Endodermal cell (in vitro differentiated cells): ENCODE data around the gene MED29. TPM values are rescaled to one million over a fixed set of nuclear protein-coding genes. Genes with fewer than 3 reads are reported as not detected.
A peak's percentile ranks its signal among the peaks of the same experiment; 100 is the strongest.

Source experiments
- DNase-seq: peaks from one replicate; pipeline ENCODE4 v3.0.0-alpha.2; 2017
- H3K27ac ChIP-seq: 2 replicates; pipeline ENCODE4 v1.5.1; 2013; ENCODE audit warnings: mild to moderate bottlenecking, low read depth, low read length, moderate library complexity
- H3K27me3 ChIP-seq: 2 replicates; pipeline ENCODE4 v1.6.1; 2013; ENCODE audit warnings: mild to moderate bottlenecking, low read length, moderate library complexity; ENCODE audit not compliant: insufficient read depth, control insufficient read depth, poor library complexity, severe bottlenecking
- H3K36me3 ChIP-seq: 2 replicates; pipeline ENCODE4 v1.7.0; 2013; ENCODE audit warnings: mild to moderate bottlenecking, low read length, moderate library complexity; ENCODE audit not compliant: control insufficient read depth, insufficient read depth
- H3K4me1 ChIP-seq: one replicate; pipeline ENCODE4 v1.7.0; 2013; ENCODE audit warnings: low read length; ENCODE audit not compliant: control insufficient read depth, insufficient read depth
- H3K4me3 ChIP-seq: 2 replicates; pipeline ENCODE4 v1.5.1; 2013; ENCODE audit warnings: mild to moderate bottlenecking, low read length, moderate library complexity
- H3K9ac ChIP-seq: 2 replicates; pipeline ENCODE4 v1.6.1; 2013; ENCODE audit warnings: mild to moderate bottlenecking, low read length, moderate library complexity; ENCODE audit not compliant: poor library complexity, severe bottlenecking; ENCODE audit errors: extremely low read depth
- H3K9me3 ChIP-seq: 2 replicates; pipeline ENCODE4 v1.6.1; 2013; ENCODE audit warnings: mild to moderate bottlenecking, low read length, moderate library complexity; ENCODE audit not compliant: control insufficient read depth
- H3K27ac Mint-ChIP-seq: 2 replicates; pipeline ENCODE4 v1.8.0; 2020; ENCODE audit warnings: mixed read lengths
- H3K27me3 Mint-ChIP-seq: 2 replicates; pipeline ENCODE4 v1.8.0; 2021; ENCODE audit warnings: mild to moderate bottlenecking, mixed read lengths; ENCODE audit not compliant: insufficient read depth
- H3K36me3 Mint-ChIP-seq: 2 replicates; pipeline ENCODE4 v1.8.0; 2020; ENCODE audit warnings: low read depth, mixed read lengths
- H3K4me1 Mint-ChIP-seq: 2 replicates; pipeline ENCODE4 v1.8.0; 2020; ENCODE audit warnings: mixed read lengths
- H3K4me3 Mint-ChIP-seq: 2 replicates; pipeline ENCODE4 v1.8.0; 2020; ENCODE audit warnings: mild to moderate bottlenecking, moderate library complexity, mixed read lengths
- H3K9me3 Mint-ChIP-seq: 2 replicates; pipeline ENCODE4 v1.8.0; 2020; ENCODE audit warnings: mild to moderate bottlenecking, mixed read lengths
- WGBS, 2 experiments: methylation state at CpG; one replicate each; pipeline versions ENCODE4 v1.1.5 to v1.1.7; 2013; ENCODE audit warnings: missing lambda C conversion rate in 2 of 2, mixed read lengths in 1 of 2; ENCODE audit not compliant: insufficient coverage in 1 of 2, insufficient read length in 1 of 2; 5-methylcytosine and 5-hydroxymethylcytosine counted together
- total RNA-seq, 2 donors: library from RNA; stranded (reverse); fragmentation: NEBNext Ultra II Directional in 1 of 2; extraction: Animal tissue kit (Norgen Biotek cat#: 25700) in 1 of 2; gene quantifications; 2 replicates in 1 of 2; 3 replicates in 1 of 2; pipeline ENCODE4 v1.2.1, GENCODE V29; 2021
- TF ChIP-seq, protein P1 (sequence below): fragments of 200-600 bp; sonication (generic); conservative IDR thresholded peaks from 2 replicates; pipeline ENCODE4 v1.5.0; 2021; ENCODE audit warnings: antibody characterized with exemption, mild to moderate bottlenecking

MED29 gene
- total RNA-seq, 2 donors from 2014 or later = 32.6 to 38.9 TPM

DNA sequence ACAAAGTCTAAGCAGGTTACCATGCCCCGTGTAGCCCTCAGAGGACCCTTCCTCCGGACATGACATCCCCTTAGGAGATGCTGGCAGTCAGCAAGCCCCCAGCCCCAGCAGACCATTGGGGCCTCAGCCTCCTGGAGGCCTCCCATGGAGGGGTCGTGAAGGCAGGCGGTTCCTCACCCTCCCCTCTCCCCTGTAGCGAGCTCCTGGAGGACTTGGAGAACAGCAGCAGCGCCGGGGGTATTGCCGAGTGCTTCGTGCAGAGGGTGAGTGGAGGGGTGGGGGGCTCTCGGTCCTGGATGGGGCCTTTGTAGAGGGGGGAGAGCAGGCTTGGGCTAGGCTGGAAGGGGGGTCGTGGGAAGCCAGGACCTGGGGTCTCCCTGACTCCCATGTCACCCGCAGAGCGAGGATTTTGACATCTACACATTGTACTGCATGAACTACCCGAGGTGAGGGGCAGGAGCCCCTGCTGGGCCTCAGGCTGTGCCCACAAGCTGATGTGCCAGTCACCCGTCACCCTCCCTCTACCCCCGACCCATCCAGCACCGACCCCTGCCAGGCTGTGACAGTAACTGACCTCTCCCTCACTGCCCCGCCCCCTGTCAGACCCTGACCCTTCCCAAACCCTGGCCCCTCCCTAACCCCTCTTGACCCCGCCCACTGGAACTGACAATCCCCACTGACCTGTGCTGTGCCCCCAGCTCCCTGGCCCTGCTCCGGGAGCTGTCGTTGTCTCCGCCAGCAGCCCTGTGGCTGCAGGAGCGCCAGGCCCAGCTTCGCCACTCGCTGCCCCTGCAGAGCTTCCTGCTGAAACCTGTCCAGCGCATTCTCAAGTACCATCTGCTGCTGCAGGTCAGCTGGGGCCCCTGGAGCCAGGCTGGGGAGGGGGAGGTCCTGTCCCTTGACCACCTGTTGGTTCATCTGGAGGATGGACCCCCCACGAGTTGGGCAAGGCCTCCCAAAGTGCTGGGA, 25.3 kb downstream of the MED29 start:
- Histone ChIP-seq H3K9ac (no peak overlapping the region), H3K4me1 (peaks cover 6% of the 10 kb centered on the region), H3K36me3 (peaks cover 57% of the 10 kb centered on the region), H3K4me3 (peak overlapping the region; percentile 98), H3K27me3 (no peaks in the 10 kb centered on the region), H3K27ac (no peak overlapping the region), H3K9me3 (no peaks in the 10 kb centered on the region)
- WGBS, 2 experiments = 92 to 94% methylated on average over 13 to 27 of the region's 27 CpGs
- Mint-ChIP-seq H3K4me3 (no peak overlapping the region), H3K4me1 (peaks cover 16% of the 10 kb centered on the region), H3K27ac (no peak overlapping the region), H3K27me3 (no peaks in the 10 kb centered on the region), H3K9me3 (no peaks in the 10 kb centered on the region), H3K36me3 (peaks cover 54% of the 10 kb centered on the region)
- TF ChIP-seq, protein P1, sequence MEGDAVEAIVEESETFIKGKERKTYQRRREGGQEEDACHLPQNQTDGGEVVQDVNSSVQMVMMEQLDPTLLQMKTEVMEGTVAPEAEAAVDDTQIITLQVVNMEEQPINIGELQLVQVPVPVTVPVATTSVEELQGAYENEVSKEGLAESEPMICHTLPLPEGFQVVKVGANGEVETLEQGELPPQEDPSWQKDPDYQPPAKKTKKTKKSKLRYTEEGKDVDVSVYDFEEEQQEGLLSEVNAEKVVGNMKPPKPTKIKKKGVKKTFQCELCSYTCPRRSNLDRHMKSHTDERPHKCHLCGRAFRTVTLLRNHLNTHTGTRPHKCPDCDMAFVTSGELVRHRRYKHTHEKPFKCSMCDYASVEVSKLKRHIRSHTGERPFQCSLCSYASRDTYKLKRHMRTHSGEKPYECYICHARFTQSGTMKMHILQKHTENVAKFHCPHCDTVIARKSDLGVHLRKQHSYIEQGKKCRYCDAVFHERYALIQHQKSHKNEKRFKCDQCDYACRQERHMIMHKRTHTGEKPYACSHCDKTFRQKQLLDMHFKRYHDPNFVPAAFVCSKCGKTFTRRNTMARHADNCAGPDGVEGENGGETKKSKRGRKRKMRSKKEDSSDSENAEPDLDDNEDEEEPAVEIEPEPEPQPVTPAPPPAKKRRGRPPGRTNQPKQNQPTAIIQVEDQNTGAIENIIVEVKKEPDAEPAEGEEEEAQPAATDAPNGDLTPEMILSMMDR = no peak
- DNase-seq = no peak

- Mint-ChIP-seq H3K36me3 (peaks cover 62% of the 10 kb centered on the region), H3K4me1 (peaks cover 13% of the 10 kb centered on the region), H3K27me3 (no peaks in the 10 kb centered on the region), H3K9me3 (no peaks in the 10 kb centered on the region), H3K4me3 (no peak overlapping the region), H3K27ac (no peak overlapping the region)
- Histone ChIP-seq H3K36me3 (peaks cover 66% of the 10 kb centered on the region), H3K4me3 (no peak overlapping the region), H3K9ac (no peak overlapping the region), H3K27ac (no peak overlapping the region), H3K4me1 (peaks cover 6% of the 10 kb centered on the region), H3K9me3 (no peaks in the 10 kb centered on the region), H3K27me3 (no peaks in the 10 kb centered on the region)
- WGBS, 2 experiments = 97 to 100% methylated on average over 4 to 29 of the region's 30 CpGs
- DNase-seq = no peak
- TF ChIP-seq, protein P1 = no peak
Measured at GRCh38 chr19:39417463-39418181, 26.4 kb downstream of the MED29 start.

GRCh38 chr19:39419003-39419402, 27.8 kb downstream of the MED29 start:
- 85 to 90% methylated on average over 6 to 9 of the region's 9 CpGs for WGBS, 2 experiments
- H3K4me3 Mint-ChIP-seq = no peak overlapping the region
- Histone ChIP-seq H3K27ac (no peak overlapping the region), H3K9ac (no peak overlapping the region), H3K4me1 (peaks cover 6% of the 10 kb centered on the region), H3K9me3 (no peaks in the 10 kb centered on the region), H3K4me3 (no peak overlapping the region), H3K36me3 (peaks cover 79% of the 10 kb centered on the region), H3K27me3 (no peaks in the 10 kb centered on the region)
- H3K27ac Mint-ChIP-seq = no peak overlapping the region
- no peaks in the 10 kb centered on the region for H3K9me3 Mint-ChIP-seq
- peaks cover 12% of the 10 kb centered on the region for H3K4me1 Mint-ChIP-seq
- H3K27me3 Mint-ChIP-seq = no peaks in the 10 kb centered on the region
- DNase-seq = no peak
- TF ChIP-seq, protein P1 = no peak
- peaks cover 67% of the 10 kb centered on the region for H3K36me3 Mint-ChIP-seq
